GM19035 (cell line): ENCODE results near the gene IQCN.

Experiments used
- ATAC-seq: cut with Tn5 transposase; IDR thresholded peaks from one replicate; pipeline ENCODE4 v1.9.1; 2021; ENCODE audit not compliant: unreplicated experiment

The IQCN gene

DNA sequence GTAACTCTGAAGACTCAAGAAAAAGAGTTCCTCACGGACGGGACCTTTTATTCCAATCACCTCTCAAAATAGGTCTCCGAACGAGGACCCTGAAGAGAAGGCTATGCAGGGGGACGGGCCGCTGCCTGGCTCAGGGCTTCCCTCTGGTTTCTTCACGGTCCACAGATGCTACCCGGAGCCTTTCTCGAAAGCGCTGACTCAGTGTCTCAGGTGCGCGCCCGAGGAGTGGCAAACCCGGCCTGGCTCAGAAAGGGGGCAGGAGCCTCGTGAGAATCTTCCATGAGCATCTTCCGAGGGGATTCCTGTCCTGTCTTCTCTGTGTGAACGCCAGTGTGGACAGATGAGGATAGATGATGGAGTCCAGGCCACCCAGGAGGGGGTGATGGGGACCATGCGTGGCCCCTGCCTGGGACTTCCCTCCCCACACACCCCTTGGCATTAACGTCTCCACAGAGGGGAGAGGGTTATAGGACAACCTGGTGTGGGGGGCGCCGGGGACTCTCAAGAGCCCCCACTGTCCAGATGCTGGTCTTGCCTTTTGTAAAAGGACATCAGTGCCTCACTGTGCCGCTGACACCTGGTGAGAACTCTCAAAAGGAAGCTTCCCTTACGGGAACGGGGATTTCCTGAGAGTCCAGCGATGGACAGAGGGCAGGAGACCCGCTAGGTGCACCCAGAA, 32.1 kb upstream of the IQCN start:
- no peak for ATAC-seq

DNA sequence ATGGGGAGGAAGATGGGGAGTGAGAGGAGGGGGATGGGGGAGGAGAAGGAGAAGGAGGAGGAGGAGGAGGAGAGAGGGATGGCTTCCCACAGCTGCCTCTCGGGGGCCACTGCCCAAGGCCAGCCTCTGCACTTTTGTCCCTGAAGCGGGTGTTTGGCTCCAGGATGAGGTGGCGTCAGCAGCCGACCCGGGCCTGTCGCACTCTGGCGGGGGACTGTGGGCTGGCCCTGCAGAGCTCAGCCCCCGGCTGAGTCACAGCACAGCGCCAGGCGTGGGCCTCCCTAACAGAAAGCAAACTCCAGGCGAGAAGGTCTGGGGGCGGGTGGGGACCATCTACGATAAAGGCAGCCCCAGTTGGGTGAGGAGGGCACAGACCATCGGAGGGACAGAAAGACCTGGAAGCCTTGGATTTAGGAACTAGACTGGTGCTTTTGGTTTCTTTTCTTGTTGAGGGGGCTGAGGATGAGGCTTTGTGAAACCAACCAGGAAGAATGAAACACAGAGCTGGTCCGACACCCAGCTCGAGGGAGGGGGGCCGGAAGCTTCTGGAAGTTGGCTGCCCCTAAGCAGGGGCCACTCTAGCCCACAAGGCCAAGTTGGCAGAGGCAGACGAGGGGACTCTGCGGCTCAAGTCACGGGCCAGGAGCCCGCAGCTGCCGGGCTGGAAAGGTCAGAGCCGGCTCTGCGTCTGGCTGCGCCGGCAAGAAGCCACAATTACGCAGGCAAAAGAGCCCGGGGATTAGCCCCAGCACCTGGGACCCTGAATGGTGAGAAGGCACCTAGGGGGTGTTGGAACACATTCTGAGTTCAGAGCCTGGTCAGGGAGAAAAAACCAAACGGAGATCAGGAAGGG, 30.4 kb upstream of the IQCN start:
- peak; percentile 37 for ATAC-seq

DNA sequence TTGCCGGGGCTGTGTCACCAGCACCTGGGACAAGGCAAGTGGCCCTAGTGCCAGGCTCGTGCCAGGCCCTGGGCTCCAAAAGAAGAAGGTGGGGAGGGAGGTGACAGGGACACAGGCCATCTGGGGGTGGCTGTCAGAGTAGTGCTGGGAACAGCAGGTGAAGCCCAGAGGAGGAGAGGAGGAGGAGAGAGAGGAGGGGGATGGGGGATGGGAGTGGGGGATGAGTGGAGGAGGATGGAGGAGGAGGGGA, 29.9 kb upstream of the IQCN start:
- ATAC-seq: no peak

DNA sequence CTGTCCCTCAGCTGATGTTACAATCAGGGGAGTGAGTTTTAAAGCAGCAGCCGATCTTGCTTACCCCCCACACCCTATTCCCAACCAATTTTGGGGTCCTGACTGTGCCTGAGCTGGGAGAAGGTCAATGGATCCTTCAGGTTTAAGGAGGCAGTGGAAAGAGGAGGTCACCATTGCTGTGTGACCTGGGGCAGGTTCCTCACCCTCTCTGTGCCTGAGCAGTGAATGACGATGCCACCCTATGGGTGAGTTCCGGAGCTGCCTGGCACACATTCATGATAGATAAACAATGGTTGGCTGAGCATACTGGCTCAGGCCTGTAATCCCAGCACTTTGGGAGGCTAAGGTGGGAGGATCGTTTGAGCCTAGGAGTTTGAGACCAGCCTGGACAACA, 27.5 kb upstream of the IQCN start:
- no peak for ATAC-seq

DNA sequence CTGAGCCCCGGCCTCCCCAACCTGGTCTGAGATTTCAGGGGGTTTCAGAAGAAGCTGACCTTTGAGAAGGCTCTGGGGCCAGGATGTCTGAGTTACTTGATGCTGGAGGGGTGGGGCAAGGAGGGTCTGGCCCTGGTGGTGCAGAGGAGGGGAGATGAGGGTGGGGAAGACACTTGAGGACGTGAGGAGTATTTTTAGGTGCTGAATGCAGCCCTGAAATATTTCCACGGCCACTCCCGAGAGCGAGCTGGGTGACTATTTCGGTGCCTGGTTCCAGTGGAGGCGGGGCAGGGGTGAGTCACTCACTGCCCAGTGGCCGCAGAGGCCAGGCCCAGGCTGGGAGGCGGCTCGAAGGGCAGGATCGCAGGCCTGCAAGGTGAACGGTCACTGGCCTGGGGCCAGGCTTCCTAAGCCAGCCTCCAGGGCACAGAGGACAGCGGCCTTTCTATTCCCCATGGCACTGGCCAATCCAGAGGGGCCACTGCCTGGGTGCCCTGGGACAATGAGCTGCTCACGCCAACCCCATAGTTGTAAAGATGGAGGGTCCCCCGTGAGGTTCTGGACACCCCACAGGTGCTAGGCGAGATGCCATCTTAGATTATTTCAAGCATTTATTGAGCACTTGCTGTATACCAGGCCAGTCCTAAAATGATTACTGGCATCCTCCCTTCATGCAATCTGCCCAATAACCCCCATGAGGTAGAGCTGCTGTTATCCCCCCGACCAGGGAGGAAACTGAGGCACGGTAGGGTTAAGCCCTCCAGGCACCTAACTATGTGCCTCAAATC, 26.9 kb upstream of the IQCN start:
- ATAC-seq: no peak

DNA sequence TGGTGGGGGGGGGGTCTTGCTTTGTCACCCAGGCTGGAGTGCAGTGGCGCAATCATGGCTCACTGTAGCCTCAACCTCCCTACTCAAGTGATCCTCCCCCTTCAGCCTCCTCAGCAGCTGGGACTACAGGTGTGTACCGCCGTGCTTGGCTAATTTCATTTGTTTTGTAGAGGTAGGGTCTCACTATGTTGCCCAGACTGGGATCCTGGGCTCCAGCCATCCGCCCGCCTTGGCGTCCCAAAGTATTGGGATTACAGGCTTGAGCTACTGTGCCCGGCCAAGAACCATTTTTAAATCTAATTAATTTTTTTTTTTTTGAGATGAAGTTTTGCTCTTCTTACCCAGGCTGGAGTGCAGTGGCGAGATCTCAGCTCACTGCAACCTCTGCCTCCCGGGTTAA, 25.4 kb upstream of the IQCN start:
- no peak for ATAC-seq

DNA sequence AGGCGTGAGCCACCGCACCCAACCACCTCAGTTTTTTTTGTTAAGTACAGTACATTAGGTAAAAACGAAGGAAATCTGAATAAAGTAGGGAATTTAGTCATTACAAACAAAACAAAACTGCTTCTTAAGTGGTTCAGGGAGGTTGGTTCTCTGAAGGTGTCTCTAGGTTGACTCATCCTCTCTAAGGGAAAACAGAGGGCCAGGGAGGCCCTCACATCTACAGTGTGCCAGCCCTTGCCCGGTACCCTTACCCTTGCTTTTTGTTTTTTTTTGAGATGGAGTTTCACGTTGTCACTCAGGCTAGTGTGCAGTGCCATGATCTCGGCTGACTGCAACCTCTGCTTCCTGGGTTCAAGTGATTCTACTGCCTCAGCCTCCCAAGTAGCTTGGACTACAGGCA, 24.3 kb upstream of the IQCN start:
- ATAC-seq: no peak

DNA sequence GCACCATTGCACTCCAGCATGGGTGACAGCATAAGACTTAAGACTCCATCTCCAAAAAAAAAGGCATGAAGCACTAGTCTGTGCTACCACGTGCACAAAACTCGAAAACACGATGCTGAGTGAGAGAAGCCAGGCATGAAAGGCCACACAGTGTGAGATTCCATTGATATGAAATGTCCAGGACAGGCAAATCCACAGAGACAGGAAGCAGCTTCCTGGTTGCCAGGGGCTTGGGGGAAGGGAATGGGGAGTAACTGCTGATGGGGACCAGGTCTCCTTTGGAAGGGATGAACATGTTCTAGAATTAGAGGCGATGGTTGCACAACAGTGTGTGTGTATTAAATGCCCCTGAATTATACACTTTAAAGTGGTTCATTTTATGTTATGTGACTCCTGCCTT, 23.1 kb upstream of the IQCN start:
- ATAC-seq: no peak

DNA sequence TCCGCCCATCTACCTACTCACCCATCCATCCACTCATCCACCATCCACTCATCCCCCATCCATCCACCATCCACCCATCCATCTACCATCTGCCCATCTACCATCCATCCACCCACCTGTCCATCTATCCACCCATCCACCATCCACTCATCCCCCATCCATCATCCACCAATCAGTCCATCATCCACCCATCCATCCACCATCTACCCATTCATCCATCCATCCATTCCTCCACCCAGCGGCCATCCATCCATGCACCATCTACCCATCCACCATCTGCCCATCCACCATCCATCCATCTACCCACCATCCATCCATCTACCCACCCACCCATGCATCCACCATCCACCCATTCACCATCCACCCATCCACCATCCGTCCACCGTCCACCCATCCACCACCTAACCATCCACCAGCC, 20.8 kb upstream of the IQCN start:
- ATAC-seq: no peak

DNA sequence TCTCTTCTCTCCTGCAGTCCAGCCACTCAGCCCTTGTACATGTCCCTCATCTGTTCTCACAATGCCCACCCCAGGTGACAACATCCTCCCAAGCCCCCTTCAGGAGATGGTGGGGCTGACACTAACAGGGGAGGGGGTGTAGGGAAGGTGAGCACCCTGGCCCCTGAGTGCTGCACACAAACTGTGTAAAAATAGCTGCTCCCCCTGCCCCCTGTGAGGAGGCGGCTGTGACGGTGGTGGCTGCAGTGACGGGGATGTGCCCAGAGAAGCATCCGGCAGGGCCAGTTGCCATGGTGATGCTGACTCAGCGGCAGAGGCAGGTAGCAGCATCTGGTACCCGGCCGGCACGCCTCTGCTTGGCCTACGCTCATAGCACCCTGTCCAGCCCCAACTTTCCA, 20.2 kb upstream of the IQCN start:
- ATAC-seq: no peak

DNA sequence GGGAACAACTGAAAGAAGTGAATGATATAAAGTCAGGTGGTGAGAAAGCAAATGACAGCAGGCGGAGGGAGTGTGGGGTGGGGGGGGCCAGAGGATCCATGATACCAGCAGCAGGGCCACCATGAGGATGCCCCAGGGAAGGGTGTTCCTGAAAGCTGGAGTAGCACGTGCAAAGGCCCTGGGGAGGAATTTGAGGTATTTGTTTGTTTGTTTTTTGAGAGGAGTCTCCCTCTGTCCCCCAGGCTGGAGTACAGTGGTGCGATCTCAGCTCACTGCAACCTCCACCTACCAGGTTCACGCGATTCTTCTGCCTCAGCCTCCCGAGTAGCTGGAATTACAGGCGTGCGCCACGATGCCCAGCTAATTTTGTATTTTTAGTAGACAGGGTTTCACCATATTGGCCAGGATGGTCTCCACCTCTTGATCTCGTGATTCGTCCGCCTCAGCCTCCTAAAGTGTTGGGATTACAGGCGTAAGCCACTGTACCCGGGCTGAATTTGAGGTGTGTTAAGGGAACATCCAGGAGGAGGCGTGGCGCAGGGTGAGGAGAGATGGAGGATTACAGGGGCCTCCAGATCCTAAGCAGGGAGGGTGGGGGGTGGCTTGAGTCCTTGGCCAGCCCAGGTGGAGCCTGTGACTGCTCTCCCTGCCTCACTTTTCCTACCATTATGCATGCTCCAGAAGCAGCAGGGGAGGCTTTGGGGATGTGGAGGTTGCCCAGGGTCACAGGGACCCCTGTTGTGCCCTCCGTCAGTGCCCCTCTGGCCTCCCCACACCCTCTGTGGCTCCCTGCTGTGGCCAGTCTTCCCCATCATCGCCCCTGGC, 19.6 kb upstream of the IQCN start:
- ATAC-seq: no peak

DNA sequence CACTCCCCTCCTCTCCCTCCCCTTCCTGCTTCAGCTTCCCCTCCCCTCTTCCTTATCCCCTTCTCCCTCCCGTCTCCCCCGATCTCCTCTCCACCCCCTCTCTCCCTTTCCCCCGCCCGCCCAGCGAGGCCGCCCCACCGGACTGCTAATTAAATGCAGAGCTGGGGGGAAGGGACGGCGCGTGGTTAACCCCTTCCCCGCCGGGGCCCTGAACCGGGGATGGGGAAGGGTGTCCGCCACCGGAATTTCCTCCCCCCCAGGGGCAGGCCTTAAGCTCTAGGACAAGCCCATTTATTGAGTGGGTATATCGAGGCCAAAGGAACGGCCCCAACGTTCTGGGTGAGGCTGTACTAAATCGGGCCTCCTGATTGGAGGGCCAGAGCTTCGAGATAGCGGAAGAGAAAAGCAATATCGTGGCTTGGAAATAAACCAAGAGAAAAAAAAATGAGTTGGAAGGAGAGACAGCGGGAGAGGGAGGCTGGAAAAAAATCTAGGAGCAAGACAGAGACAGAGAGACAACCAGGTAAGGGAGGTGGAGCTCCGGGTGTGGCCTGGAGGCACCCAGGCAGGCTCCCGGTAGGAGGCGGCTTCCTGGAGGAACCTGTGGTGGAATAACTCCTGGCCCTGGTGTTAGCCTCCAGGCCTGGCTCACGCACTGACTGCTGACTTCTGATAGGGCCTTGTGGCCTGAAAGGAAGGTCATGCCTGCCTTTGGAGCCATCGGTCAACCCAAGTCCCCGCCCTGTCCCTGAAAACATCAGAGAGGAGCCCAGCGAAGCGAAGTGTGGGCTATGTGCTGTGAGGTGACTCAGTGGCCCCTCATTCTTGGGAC, 18.8 kb upstream of the IQCN start:
- ATAC-seq: no peak

DNA sequence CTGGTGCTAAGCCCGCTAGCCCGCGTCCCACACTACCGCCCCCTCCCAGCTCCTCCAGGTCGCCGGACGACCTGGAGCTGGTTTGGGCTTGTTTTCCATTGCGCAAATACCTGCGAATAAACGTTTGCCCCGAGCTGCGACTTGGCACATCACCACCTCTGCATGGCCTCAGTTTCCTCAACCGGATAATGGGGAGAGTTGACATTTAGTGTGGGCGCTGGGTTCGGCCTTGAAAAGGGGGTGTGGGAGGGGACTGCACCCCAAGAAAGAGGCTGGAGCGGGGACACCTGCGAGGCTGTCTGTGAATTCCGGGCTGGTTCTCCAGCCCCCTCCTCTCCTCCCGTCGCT, 18.2 kb upstream of the IQCN start:
- no peak for ATAC-seq

DNA sequence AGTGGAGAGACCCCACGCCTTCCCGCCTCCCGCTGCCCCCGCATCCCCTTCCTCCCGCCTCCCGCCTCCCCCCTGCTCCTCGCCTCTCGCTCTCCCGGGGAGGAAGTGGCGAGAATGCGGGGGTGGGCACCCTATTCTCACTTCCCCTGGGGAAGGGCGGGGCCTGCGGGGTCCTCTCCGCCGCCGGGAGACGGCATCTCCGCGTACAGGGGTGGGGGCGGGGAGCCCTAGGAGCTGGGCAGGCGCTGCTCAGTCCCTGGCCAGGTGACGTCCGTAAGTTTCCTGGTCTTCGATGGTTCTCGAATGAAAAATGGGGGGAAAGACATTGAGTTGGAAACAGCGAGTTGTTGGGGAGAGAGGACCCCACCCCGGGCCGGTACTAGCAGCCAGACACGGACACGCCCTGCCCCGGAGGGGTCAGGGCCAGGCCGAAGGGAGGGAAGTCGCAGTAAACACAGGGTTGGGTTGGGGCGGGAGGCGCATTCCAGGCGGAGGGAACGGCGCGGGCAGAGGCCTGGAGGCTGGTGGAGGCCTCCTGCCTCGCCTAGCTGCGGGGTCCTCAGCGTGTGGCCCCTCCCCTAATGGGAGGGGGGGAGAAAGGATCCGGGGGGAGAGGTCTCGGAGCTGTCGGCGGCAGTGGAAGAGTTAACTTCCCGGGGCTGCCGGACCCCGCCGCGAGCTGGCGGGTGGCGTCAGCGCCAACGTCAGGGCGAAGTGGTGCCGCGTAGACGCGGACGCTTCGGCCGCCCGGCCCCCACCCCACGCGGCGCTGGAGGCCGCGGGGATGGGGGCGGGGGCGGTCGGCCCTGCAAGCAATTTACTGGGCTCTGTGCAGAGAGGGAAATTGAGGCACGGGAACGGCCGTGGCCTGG, 17.6 kb upstream of the IQCN start:
- ATAC-seq: peak; percentile 52

DNA sequence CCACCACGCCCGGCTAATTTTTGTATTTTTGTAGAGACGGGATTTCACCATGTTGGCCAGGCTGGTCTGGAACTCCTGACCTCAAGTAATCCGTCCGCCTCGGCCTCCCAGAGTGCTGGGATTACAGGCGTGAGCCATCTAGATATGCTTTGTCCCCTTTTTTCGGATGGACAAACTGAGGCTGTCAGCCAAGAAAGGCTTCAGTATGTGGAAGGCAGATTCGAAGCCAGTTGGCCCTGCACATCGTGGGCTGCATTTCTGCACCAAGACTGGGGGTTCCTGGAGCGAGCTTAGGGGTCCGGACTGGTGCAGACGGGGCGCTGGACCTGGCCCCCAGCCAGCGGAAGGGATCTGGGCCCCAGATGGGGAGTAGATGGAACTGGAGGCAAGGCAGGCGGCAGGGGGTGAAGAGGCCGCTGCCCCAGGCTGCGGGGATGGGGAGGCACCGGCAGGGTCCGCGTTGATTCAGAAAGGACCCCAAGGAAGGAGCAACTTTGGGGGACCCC, 16.8 kb upstream of the IQCN start:
- ATAC-seq: no peak

DNA sequence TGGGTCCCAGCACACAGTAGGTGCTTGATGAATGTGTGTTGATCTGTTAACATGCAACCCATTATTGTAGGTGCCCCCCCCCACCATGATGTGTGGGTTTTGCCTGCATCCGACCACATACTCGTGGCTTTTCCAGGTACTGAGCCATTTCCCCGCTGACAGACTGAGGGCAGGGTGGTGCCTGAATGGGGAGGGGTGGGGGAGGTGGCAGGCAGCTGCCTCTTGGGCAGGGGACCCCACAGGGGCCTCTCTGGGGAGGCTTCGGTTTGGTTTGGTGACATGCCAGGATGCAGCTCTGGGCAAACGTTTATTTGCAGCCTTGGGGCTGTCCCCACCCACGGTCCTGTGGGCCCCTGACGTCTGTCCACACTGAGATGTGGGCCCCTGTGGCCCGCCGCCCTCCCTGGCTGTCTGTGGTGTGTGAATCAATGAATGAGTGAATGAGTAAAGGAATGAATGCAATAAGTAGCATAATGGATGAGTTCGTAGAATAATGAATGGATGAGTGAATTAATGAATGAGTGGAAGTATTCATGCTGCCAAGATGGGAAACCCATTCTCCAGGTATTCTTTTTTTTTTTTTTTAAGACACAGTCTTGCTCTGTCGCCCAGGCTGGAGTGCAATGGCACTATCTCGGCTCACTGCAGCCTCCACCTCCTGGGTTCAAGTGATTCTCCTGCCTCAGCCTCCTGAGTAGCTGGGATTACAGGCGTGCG, 16.2 kb upstream of the IQCN start:
- ATAC-seq: no peak

DNA sequence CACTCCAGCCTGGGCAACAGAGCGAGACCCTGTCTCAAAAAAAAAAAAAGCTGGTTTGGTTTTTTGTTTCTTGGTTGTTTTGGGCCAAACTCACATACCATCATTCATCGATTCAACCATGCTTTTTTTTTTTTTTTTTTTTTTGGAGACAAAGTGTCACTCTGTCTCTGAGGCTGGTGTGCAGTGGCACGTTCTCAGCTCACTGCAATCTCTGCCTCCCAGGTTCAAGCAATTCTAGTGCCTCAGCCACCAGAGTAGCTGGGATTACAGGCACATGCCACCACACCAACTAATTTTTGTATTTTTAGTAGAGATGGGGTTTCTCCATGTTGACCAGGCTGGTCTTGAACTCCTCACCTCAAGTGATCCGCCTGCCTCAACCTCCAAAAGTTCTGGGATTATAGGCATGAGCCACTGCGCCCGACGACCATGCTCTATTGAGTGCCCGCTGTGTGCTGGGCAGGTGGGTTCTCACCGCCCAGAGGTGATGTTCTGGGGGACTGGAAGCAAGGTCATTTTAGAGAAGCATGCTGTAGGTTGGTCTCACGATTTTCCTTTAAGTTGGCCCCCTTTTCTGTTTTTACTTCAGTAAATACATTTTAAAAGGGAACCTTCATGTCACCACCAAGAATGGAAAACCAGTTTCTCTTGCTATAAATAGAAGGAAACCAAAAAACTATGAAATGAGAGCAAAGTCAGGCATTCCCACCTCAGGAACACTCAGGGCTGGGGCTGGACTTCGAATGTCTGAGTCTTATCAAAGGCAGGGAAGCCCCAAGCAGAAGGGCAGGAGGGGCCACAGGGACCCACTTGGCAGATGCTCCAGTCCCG, 15.4 kb upstream of the IQCN start:
- no peak for ATAC-seq
